SU-DHL-6 (cell line): ENCODE data around the gene CTXND1.

Experiments used
- H2AFZ ChIP-seq: fragments of 200-600 bp; sonication (generic); 2 replicates; pipeline ENCODE4 v1.6.1; 2014; ENCODE audit warnings: low read depth, mild to moderate bottlenecking, moderate library complexity, mixed read lengths, antibody characterized with exemption, low read length; ENCODE audit not compliant: severe bottlenecking
- H3F3A ChIP-seq: fragments of 200-600 bp; shearing (Covaris generic); 2 replicates; pipeline ENCODE4 v1.6.0; 2016; ENCODE audit warnings: antibody characterized with exemption, mild to moderate bottlenecking; ENCODE audit not compliant: insufficient read depth
- H3K27ac ChIP-seq: fragments of 200-600 bp; sonication (generic); 2 replicates; pipeline ENCODE4 v1.5.1; 2016; ENCODE audit warnings: low read depth, mild to moderate bottlenecking, low read length, moderate library complexity, mixed read lengths
- H3K27me3 ChIP-seq: fragments of 200-600 bp; sonication (generic), shearing (Covaris generic); 2 replicates; pipeline ENCODE4 v1.6.0; 2014; ENCODE audit warnings: mild to moderate bottlenecking, low read length
- H3K36me3 ChIP-seq: fragments of 200-600 bp; sonication (generic); 2 replicates; pipeline ENCODE4 v1.6.1; 2014; ENCODE audit warnings: mild to moderate bottlenecking, low read length, mixed read lengths
- H3K4me2 ChIP-seq: fragments of 300-600, 200-600 bp; shearing (Covaris generic), sonication (generic); 2 replicates; pipeline ENCODE4 v1.6.0; 2014; ENCODE audit warnings: low read length, low read depth, mild to moderate bottlenecking; ENCODE audit not compliant: poor library complexity, severe bottlenecking
- H3K4me3 ChIP-seq: fragments of 200-600 bp; sonication (generic); 2 replicates; pipeline ENCODE4 v1.5.1; 2014; ENCODE audit warnings: antibody characterized with exemption, low read length, mild to moderate bottlenecking, mixed read lengths; ENCODE audit not compliant: insufficient read depth, poor library complexity, severe bottlenecking
- H3K79me2 ChIP-seq: fragments of 200-600 bp; sonication (generic); 2 replicates; pipeline ENCODE4 v1.6.1; 2014; ENCODE audit warnings: mild to moderate bottlenecking, low read length, moderate library complexity; ENCODE audit not compliant: insufficient read depth
- H3K9ac ChIP-seq: fragments of 200-600 bp; sonication (generic); 2 replicates; pipeline ENCODE4 v1.7.0; 2014; ENCODE audit warnings: mild to moderate bottlenecking, low read length
- H3K9me2 ChIP-seq: fragments of 200-600 bp; sonication (generic); replicated peaks from 2 replicates; pipeline ENCODE4 v1.6.1; 2014; ENCODE audit warnings: low read length; ENCODE audit not compliant: insufficient read depth
- H3K9me3 ChIP-seq: fragments of 200-600 bp; sonication (generic); 2 replicates; pipeline ENCODE4 v1.6.1; 2014; ENCODE audit warnings: low read length, mixed read lengths; ENCODE audit not compliant: insufficient read depth
- H4K20me1 ChIP-seq: fragments of 200-600 bp; sonication (generic); 2 replicates; pipeline ENCODE4 v1.6.1; 2014; ENCODE audit warnings: low read depth, mild to moderate bottlenecking, antibody characterized with exemption, low read length, moderate library complexity, mixed read lengths
- CTCF ChIP-seq: fragments of 200-600 bp; sonication (generic); IDR thresholded peaks from one replicate; pipeline ENCODE4 v1.5.1; 2017; ENCODE audit warnings: antibody characterized with exemption, mild to moderate bottlenecking, low read length, moderate library complexity; ENCODE audit not compliant: insufficient read depth, poor library complexity, severe bottlenecking
- EZH2phosphoT487 ChIP-seq: fragments of 200-600 bp; sonication (generic), shearing (Covaris generic); conservative IDR thresholded peaks from 2 replicates; pipeline ENCODE4 v1.6.1; 2018; ENCODE audit warnings: mild to moderate bottlenecking, antibody characterized with exemption, low read length, moderate library complexity, mixed read lengths

The CTXND1 gene

GRCh38 chr15:80216911-80217310 is 35.1 kb downstream of the CTXND1 start:
- no peak overlapping the region for H3K27ac ChIP-seq
- no peak overlapping the region for H2AFZ ChIP-seq
- H3K9me3 ChIP-seq = no peaks in the 10 kb centered on the region
- no peaks in the 10 kb centered on the region for H3K36me3 ChIP-seq
- no peaks in the 10 kb centered on the region for H3F3A ChIP-seq
- no peak overlapping the region for H3K9ac ChIP-seq
- H3K79me2 ChIP-seq = no peaks in the 10 kb centered on the region
- H3K9me2 ChIP-seq = no peaks in the 10 kb centered on the region
- no peak for TF ChIP-seq CTCF
- no peak for TF ChIP-seq EZH2phosphoT487
- no peaks in the 10 kb centered on the region for H3K27me3 ChIP-seq
- H3K4me3 ChIP-seq = no peak overlapping the region
- no peaks in the 10 kb centered on the region for H4K20me1 ChIP-seq
- no peak overlapping the region for H3K4me2 ChIP-seq

DNA sequence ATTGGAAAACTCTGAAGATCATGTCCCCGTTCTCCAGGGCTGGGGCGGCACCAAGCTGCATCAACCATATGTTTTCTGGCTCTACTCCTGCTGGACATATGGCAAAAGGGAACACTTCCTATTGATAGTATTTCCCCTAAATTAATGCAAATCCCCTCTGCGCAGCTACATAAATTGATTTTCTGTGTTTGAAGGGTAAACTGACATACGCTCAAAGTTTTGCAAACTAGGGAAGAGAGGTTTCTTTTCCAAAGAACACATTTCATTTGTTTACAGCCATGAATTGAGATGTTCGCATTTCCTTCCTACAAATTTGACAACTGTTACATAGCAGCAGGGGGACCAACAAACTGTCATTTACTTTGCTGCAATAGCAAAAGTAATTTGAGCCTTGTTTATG is 35.9 kb downstream of the CTXND1 start:
- no peaks in the 10 kb centered on the region for H3K9me2 ChIP-seq
- H4K20me1 ChIP-seq = no peaks in the 10 kb centered on the region
- no peaks in the 10 kb centered on the region for H3F3A ChIP-seq
- no peak overlapping the region for H3K9ac ChIP-seq
- H3K9me3 ChIP-seq = no peaks in the 10 kb centered on the region
- no peak overlapping the region for H3K27ac ChIP-seq
- TF ChIP-seq EZH2phosphoT487 (no peak), CTCF (no peak)
- no peak overlapping the region for H3K4me3 ChIP-seq
- no peak overlapping the region for H2AFZ ChIP-seq
- H3K4me2 ChIP-seq = no peak overlapping the region
- H3K36me3 ChIP-seq = no peaks in the 10 kb centered on the region
- H3K27me3 ChIP-seq = no peaks in the 10 kb centered on the region
- no peaks in the 10 kb centered on the region for H3K79me2 ChIP-seq

- H3K79me2 ChIP-seq = no peaks in the 10 kb centered on the region
- H3K27me3 ChIP-seq = no peaks in the 10 kb centered on the region
- no peak overlapping the region for H3K27ac ChIP-seq
- no peaks in the 10 kb centered on the region for H3K9me3 ChIP-seq
- H2AFZ ChIP-seq = no peak overlapping the region
- no peaks in the 10 kb centered on the region for H3K9me2 ChIP-seq
- H4K20me1 ChIP-seq = no peaks in the 10 kb centered on the region
- H3K36me3 ChIP-seq = no peaks in the 10 kb centered on the region
- H3K9ac ChIP-seq = no peak overlapping the region
- no peak for TF ChIP-seq EZH2phosphoT487
- TF ChIP-seq CTCF = no peak
- H3F3A ChIP-seq = no peaks in the 10 kb centered on the region
- H3K4me2 ChIP-seq = no peak overlapping the region
- no peak overlapping the region for H3K4me3 ChIP-seq
Measured at GRCh38 chr15:80214910-80215309, 37.1 kb downstream of the CTXND1 start.

DNA sequence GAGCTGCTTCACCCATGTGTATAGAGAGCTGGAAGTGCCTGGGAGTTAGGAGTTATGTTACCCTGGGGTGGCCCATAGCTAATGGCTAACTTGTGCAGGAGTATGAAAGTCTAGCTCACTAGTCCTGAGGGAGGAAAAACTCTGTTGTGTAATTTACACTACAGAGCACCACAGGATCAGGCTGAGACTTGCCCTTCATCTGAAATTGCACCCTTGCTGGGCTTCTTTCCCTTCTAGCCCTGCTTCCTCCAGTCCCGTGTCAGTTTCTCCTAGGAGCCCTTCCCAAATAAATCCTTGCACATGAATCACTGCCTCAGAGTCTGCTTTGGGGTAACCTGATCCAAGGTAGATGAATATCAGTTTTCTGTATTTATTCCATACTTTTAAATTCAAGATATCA is 40.0 kb downstream of the CTXND1 start:
- H3K9me2 ChIP-seq = no peaks in the 10 kb centered on the region
- H3F3A ChIP-seq = no peaks in the 10 kb centered on the region
- H3K4me2 ChIP-seq = no peak overlapping the region
- no peaks in the 10 kb centered on the region for H3K36me3 ChIP-seq
- H3K27me3 ChIP-seq = no peaks in the 10 kb centered on the region
- H3K4me3 ChIP-seq = no peak overlapping the region
- no peaks in the 10 kb centered on the region for H3K79me2 ChIP-seq
- no peaks in the 10 kb centered on the region for H4K20me1 ChIP-seq
- no peak for TF ChIP-seq CTCF
- TF ChIP-seq EZH2phosphoT487 = no peak
- H3K27ac ChIP-seq = no peak overlapping the region
- no peaks in the 10 kb centered on the region for H3K9me3 ChIP-seq
- no peak overlapping the region for H3K9ac ChIP-seq
- no peak overlapping the region for H2AFZ ChIP-seq
